Neural progenitor cell (in vitro differentiated cells): Measurements from ENCODE around the gene CLCN4. TPM values are rescaled to one million over a fixed set of nuclear protein-coding genes. Genes with fewer than 3 reads are reported as not detected.

Source experiments
- DNase-seq: peaks from one replicate; pipeline ENCODE4 v3.0.0-alpha.2; 2016; ENCODE audit warnings: low spot score
- H2AFZ ChIP-seq: fragments of 200-600 bp; sonication (generic); replicated peaks from 2 replicates; pipeline ENCODE4 v1.6.1; 2016; ENCODE audit warnings: antibody characterized with exemption
- H3F3A ChIP-seq: fragments of 200-600 bp; sonication (generic); 2 replicates; pipeline ENCODE4 v1.6.1; 2016; ENCODE audit warnings: antibody characterized with exemption, low read depth
- H3K27ac ChIP-seq: fragments of 200-600 bp; sonication (generic); 2 replicates; pipeline ENCODE4 v1.5.1; 2016; ENCODE audit warnings: mild to moderate bottlenecking
- H3K27me3 ChIP-seq: fragments of 200-600 bp; sonication (generic); 2 replicates; pipeline ENCODE4 v1.6.1; 2016; ENCODE audit warnings: mild to moderate bottlenecking, moderate library complexity
- H3K36me3 ChIP-seq: fragments of 200-600 bp; sonication (generic); 2 replicates; pipeline ENCODE4 v1.5.1; 2016
- H3K4me1 ChIP-seq: fragments of 200-600 bp; sonication (generic); 2 replicates; pipeline ENCODE4 v1.6.1; 2016; ENCODE audit warnings: mixed run types
- H3K4me2 ChIP-seq: fragments of 200-600 bp; sonication (generic); 2 replicates; pipeline ENCODE4 v1.6.1; 2016
- H3K4me3 ChIP-seq: fragments of 200-600 bp; sonication (generic); 2 replicates; pipeline ENCODE4 v1.5.1; 2016
- H3K79me2 ChIP-seq: fragments of 200-600 bp; sonication (generic); 2 replicates; pipeline ENCODE4 v1.6.1; 2016; ENCODE audit warnings: low read depth
- H3K9ac ChIP-seq: fragments of 200-600 bp; sonication (generic); 2 replicates; pipeline ENCODE4 v1.6.1; 2016
- H3K9me3 ChIP-seq: fragments of 200-600 bp; sonication (generic); 2 replicates; pipeline ENCODE4 v1.5.1; 2016; ENCODE audit warnings: low read depth
- H4K20me1 ChIP-seq: fragments of 200-600 bp; sonication (generic); 2 replicates; pipeline ENCODE4 v1.6.1; 2016; ENCODE audit warnings: low read depth
- H3K27ac Mint-ChIP-seq: 3 replicates; pipeline ENCODE4 v1.8.0; 2021; ENCODE audit warnings: mixed read lengths
- H3K27me3 Mint-ChIP-seq: 2 replicates; pipeline ENCODE4 v1.8.0; 2022; ENCODE audit warnings: low read depth, mild to moderate bottlenecking, inconsistent platforms, moderate library complexity, mixed read lengths; ENCODE audit not compliant: insufficient read depth
- H3K36me3 Mint-ChIP-seq: 3 replicates; pipeline ENCODE4 v1.8.0; 2021; ENCODE audit warnings: mixed read lengths
- H3K4me1 Mint-ChIP-seq: 3 replicates; pipeline ENCODE4 v1.8.0; 2021; ENCODE audit warnings: mixed read lengths
- H3K4me3 Mint-ChIP-seq: 3 replicates; pipeline ENCODE4 v1.8.0; 2021; ENCODE audit warnings: mild to moderate bottlenecking, moderate library complexity, mixed read lengths
- H3K9me3 Mint-ChIP-seq: 3 replicates; pipeline ENCODE4 v1.8.0; 2020; ENCODE audit warnings: mixed read lengths
- CTCF ChIP-seq: fragments of 200-600 bp; sonication (generic); IDR thresholded peaks from 2 replicates; pipeline ENCODE4 v1.5.1; 2017; ENCODE audit warnings: antibody characterized with exemption, mild to moderate bottlenecking
- EZH2 ChIP-seq: fragments of 200-600 bp; sonication (generic); IDR thresholded peaks from 2 replicates; pipeline ENCODE4 v1.6.1; 2017; ENCODE audit warnings: antibody characterized with exemption, mild to moderate bottlenecking, moderate library complexity
- EZH2phosphoT487 ChIP-seq: fragments of 200-600 bp; sonication (generic); IDR thresholded peaks from 2 replicates; pipeline ENCODE4 v1.6.1; 2017; ENCODE audit warnings: antibody characterized with exemption
- total RNA-seq: library from RNA; depleted of rRNA; stranded (reverse); fragments of >200 nt; gene quantifications from 2 replicates; pipeline ENCODE4 v1.2.3, GENCODE V29; 2015; ENCODE audit warnings: low replicate concordance

CLCN4 gene
- total RNA-seq, 1 donor from 2014 or later, result 6.6 TPM

GRCh38 chrX:10199212-10199611 is 42.4 kb downstream of the CLCN4 start:
- Mint-ChIP-seq H3K36me3 (peaks cover 5% of the 10 kb centered on the region), H3K27me3 (no peaks in the 10 kb centered on the region), H3K9me3 (no peaks in the 10 kb centered on the region), H3K27ac (no peak overlapping the region), H3K4me1 (peaks cover 4% of the 10 kb centered on the region), H3K4me3 (no peak overlapping the region)
- no peak for TF ChIP-seq EZH2phosphoT487
- no peak for TF ChIP-seq CTCF
- no peak for TF ChIP-seq EZH2
- Histone ChIP-seq H3K9ac (no peak overlapping the region), H3K79me2 (no peaks in the 10 kb centered on the region), H2AFZ (no peak overlapping the region), H3K4me3 (no peak overlapping the region), H3K4me1 (no peaks in the 10 kb centered on the region), H3K9me3 (no peaks in the 10 kb centered on the region), H3K27me3 (no peaks in the 10 kb centered on the region), H3K4me2 (no peak overlapping the region), H4K20me1 (no peaks in the 10 kb centered on the region), H3F3A (no peaks in the 10 kb centered on the region), H3K36me3 (no peaks in the 10 kb centered on the region), H3K27ac (no peak overlapping the region)
- DNase-seq, result no peak

- Mint-ChIP-seq H3K4me3 (no peak overlapping the region), H3K27ac (no peak overlapping the region)
- TF ChIP-seq EZH2 (no peak), CTCF (no peak), EZH2phosphoT487 (no peak)
Observed at GRCh38 chrX:10203617-10204016, 46.8 kb downstream of the CLCN4 start.

GRCh38 chrX:10206317-10206716 is 49.5 kb downstream of the CLCN4 start:
- TF ChIP-seq EZH2 (no peak), CTCF (no peak), EZH2phosphoT487 (no peak)
- H3K9me3 ChIP-seq, result no peaks in the 10 kb centered on the region
- no peaks in the 10 kb centered on the region for H3K36me3 ChIP-seq
- peak overlapping the region; percentile 53 for H3K27ac Mint-ChIP-seq
- no peak overlapping the region for H3K4me3 ChIP-seq
- no peak overlapping the region for H3K4me2 ChIP-seq
- H4K20me1 ChIP-seq, result no peaks in the 10 kb centered on the region
- DNase-seq, result peak; percentile 17
- H3K27me3 Mint-ChIP-seq, result peaks cover 4% of the 10 kb centered on the region
- no peaks in the 10 kb centered on the region for H3K4me1 Mint-ChIP-seq
- H2AFZ ChIP-seq, result no peak overlapping the region
- peaks cover 7% of the 10 kb centered on the region for H3K9me3 Mint-ChIP-seq
- no peaks in the 10 kb centered on the region for H3F3A ChIP-seq
- peaks cover 14% of the 10 kb centered on the region for H3K36me3 Mint-ChIP-seq
- no peak overlapping the region for H3K9ac ChIP-seq
- H3K27me3 ChIP-seq, result no peaks in the 10 kb centered on the region
- H3K79me2 ChIP-seq, result no peaks in the 10 kb centered on the region
- H3K4me1 ChIP-seq, result no peaks in the 10 kb centered on the region
- no peak overlapping the region for H3K4me3 Mint-ChIP-seq
- no peak overlapping the region for H3K27ac ChIP-seq

More at GRCh38 chrX:10203617-10204016, 46.8 kb downstream of the CLCN4 start:
- peaks cover 4% of the 10 kb centered on the region for H3K27me3 Mint-ChIP-seq
- no peak overlapping the region for H3K9ac ChIP-seq
- no peak overlapping the region for H3K4me2 ChIP-seq
- no peaks in the 10 kb centered on the region for H3K4me1 Mint-ChIP-seq
- no peaks in the 10 kb centered on the region for H3F3A ChIP-seq
- H3K9me3 Mint-ChIP-seq, result peaks cover 7% of the 10 kb centered on the region
- H3K27me3 ChIP-seq, result no peaks in the 10 kb centered on the region
- no peak overlapping the region for H3K27ac ChIP-seq
- DNase-seq, result no peak
- H3K4me3 ChIP-seq, result no peak overlapping the region
- H3K9me3 ChIP-seq, result no peaks in the 10 kb centered on the region
- no peak overlapping the region for H2AFZ ChIP-seq
- no peaks in the 10 kb centered on the region for H3K79me2 ChIP-seq
- H3K36me3 Mint-ChIP-seq, result peaks cover 15% of the 10 kb centered on the region
- H3K36me3 ChIP-seq, result no peaks in the 10 kb centered on the region
- no peaks in the 10 kb centered on the region for H4K20me1 ChIP-seq
- H3K4me1 ChIP-seq, result no peaks in the 10 kb centered on the region
